ENCODE data around the gene RD3L. TPM values are rescaled to one million over a fixed set of nuclear protein-coding genes. Genes with fewer than 3 reads are reported as not detected.

RD3L gene
- polyA plus RNA-seq, 12 donors: not detected

DNA sequence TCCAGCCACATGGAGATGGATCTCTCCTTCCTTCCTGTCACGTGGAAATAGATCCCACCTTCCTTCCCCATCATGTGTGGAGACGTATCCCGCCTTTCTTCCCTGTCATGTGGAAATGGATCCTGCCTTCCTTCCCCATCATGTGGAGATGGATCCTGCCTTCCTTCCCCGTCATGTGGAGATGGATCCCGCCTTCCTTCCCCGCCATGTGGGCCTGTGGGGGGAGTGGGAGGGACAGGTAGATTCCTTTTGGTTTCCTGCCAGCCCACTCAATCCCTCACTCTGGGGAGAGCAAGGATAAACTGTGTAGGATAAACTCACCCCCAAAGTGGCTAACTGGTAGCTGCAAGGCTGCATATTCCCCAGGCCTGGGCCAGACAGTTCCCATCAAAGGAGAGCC lies 45.8 kb downstream of the RD3L start:
- DNase-seq: no peak

DNA sequence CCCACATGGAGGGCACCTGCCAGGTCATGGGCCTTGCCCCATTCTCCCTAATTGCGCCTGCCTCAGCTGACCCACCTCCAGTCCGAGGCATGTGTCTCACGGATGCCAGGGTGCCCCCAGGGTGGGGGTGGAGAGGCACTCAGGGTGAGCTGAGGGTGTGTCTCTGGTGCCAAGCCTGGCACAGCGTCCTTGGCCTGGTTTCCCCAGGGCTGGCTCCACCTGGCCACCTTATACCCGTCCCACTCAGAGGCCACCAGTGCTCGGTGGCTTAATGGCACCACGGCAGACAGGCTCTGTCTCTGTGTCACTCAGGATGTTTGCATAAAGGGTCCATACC lies 47.6 kb downstream of the RD3L start:
- DNase-seq: no peak

DNA sequence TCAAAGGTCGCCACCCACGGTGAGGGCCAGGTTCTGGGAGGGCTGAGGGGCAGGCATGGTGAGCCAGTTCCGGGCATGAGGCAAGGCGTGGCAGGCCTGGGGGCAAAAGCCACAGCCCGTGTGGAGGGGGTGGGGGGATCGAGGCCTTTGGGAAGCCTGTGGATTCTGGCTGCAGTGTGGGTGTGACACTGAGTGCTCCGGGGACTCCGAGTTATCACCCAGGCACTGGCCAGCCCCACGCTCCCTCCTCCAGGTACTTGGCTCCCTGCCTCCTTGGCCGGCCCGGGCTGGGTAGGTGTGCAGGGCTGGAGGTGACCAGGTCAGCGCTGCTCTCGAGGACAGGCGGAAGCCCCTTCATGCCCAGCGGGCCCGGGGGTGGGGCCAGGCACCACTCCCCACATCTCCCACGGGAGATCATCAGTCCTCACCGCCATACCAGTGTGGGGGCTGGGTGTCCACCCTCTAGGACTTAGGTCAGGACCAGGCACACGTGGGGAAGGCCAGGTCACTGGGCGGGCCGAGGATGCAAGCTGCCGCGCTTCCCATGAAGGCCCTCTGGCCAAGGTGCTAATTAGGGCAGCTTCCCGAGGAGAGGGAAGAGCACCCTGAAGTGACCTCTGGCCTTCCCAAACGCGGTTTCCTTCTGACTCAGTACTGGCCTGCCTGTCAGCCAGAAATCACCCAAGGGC lies 48.2 kb downstream of the RD3L start:
- no peak for DNase-seq

DNA sequence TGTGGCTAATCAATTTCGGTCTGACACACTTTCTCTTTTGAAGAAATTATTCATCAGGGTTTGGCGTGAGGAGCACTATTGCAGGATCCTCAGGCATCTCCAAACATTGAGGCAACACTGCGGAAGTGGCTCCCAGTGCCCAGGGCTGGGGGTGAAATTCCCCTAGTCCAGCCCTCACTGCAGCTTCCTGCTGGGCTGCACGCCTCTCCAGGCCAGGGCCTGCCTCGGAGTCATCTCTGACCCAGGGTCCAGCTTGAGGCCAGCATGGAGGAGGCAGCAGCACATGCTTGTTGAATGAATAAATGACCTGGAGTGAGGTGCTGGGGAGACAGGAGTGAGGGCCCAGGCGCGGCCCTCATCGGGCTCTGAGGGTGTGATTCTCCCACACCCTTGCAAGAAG lies 50.1 kb downstream of the RD3L start:
- no peak for DNase-seq

GRCh38 chr14:103891667-103892215 lies 50.6 kb downstream of the RD3L start:
- DNase-seq: no peak

- DNase-seq: no peak
Measured at GRCh38 chr14:103890821-103891666, 51.3 kb downstream of the RD3L start.

Other genes starting within 250 kb of the RD3L start
- gene XRCC3, start 227.1 kb downstream of the RD3L start, polyA plus RNA-seq (ENCODE audit: insufficient read length in 12 of 12): 10 to 100 TPM in 2 of 12 donors, 1 to 10 TPM in 9, not detected in 1; 5.2 to 15.9 (median 8.1) TPM
- gene ZFYVE21, start 226.7 kb downstream of the RD3L start, polyA plus RNA-seq (ENCODE audit: insufficient read length in 12 of 12): 10 to 100 TPM in 11 of 12 donors, not detected in 1; 38.3 to 51.9 (median 40.6) TPM
- 10 to 100 TPM in 7 of 12 donors, 1 to 10 TPM in 4, not detected in 1; 8.4 to 36.2 (median 11.4) TPM for gene PPP1R13B, start 95.0 kb downstream of the RD3L start, polyA plus RNA-seq (ENCODE audit: insufficient read length in 12 of 12)
- 1 to 10 TPM in 2 of 12 donors, under 1 TPM in 8, not detected in 2; 0.21 to 2.0 (median 0.52) TPM for gene TDRD9, start 14.1 kb downstream of the RD3L start, polyA plus RNA-seq (ENCODE audit: insufficient read length in 12 of 12)
- 1 to 10 TPM in 7 of 12 donors, under 1 TPM in 3, not detected in 2; 0.44 to 3.5 (median 1.9) TPM for gene ASPG, start 143.2 kb upstream of the RD3L start, polyA plus RNA-seq (ENCODE audit: insufficient read length in 12 of 12)
- 10 to 100 TPM in 3 of 12 donors, 1 to 10 TPM in 8, not detected in 1; 4.8 to 25.2 (median 5.9) TPM for gene KIF26A, start 196.1 kb upstream of the RD3L start, polyA plus RNA-seq (ENCODE audit: insufficient read length in 12 of 12)